Body of pancreas (tissue), 4 donors: Measurements from ENCODE around the gene ERBB4. TPM values are rescaled to one million over a fixed set of nuclear protein-coding genes. Genes with fewer than 3 reads are reported as not detected.

Experiments used
- ATAC-seq: fragments of 150-250 bp; one replicate; pipeline ENCODE4 v1.9.1; 2016
- DNase-seq, 4 donors: peaks; one replicate each; pipeline ENCODE4 v3.0.0-alpha.2; 2019
- H3K27ac ChIP-seq, 4 donors: fragments of 200-600 bp; sonication (generic); 1 replicate in 3 of 4; 2 replicates in 1 of 4; pipeline versions ENCODE4 v1.5.1 to v1.6.1; 2016 to 2019; ENCODE audit warnings: mild to moderate bottlenecking in 1 of 4, mixed read lengths in 1 of 4, moderate library complexity in 1 of 4
- H3K27me3 ChIP-seq, 2 donors: fragments of 200-600 bp; sonication (generic); one replicate each; pipeline ENCODE4 v1.6.0; 2016; ENCODE audit warnings: mild to moderate bottlenecking in 1 of 2
- H3K36me3 ChIP-seq, 2 donors: fragments of 200-600 bp; sonication (generic); replicated peaks in 1 of 2; 2 replicates each; pipeline ENCODE4 v1.5.1; 2016; ENCODE audit warnings: low read depth in 2 of 2; ENCODE audit not compliant: insufficient read depth in 1 of 2
- H3K4me1 ChIP-seq: fragments of 200-600 bp; sonication (generic); one replicate; pipeline ENCODE4 v1.6.0; 2016
- H3K4me3 ChIP-seq, 2 donors: fragments of 200-600 bp; sonication (generic); 1 replicate in 1 of 2; 2 replicates in 1 of 2; pipeline ENCODE4 v1.5.1; 2016 to 2019
- H3K9me3 ChIP-seq, 3 donors: fragments of 200-600 bp; sonication (generic); 1 replicate in 2 of 3; 2 replicates in 1 of 3; pipeline ENCODE4 v1.5.1; 2016
- POLR2A ChIP-seq, 3 donors: fragments of 450-650 bp; IDR thresholded peaks; one replicate each; pipeline ENCODE4 v1.6.1; 2016; ENCODE audit warnings: antibody characterized with exemption in 3 of 3, mild to moderate bottlenecking in 2 of 3
- WGBS, 2 donors: methylation state at CpG; one replicate each; pipeline ENCODE4 v1.1.5; 2017; 5-methylcytosine and 5-hydroxymethylcytosine counted together
- intact Hi-C: fragments of 100-400 bp; cut with DNase I; formaldehyde crosslinking; loops from one replicate; pipeline ENCODE4 v1.15.1; 2023
- total RNA-seq, 2 donors: library from RNA; depleted of rRNA; stranded (reverse); fragments of >200 nt; gene quantifications; one replicate each; pipeline ENCODE4 v1.1.0, GENCODE V29; 2016
- TF ChIP-seq, protein P1 (sequence below), 7 experiments: fragments of 450-650 bp in 4 of 7; fragments of 200-600 bp in 3 of 7; sonication (generic) in 3 of 7; IDR thresholded peaks; one replicate each; pipeline ENCODE4 v1.5.1; 2016 to 2019; ENCODE audit warnings: antibody characterized with exemption in 7 of 7

ERBB4 gene
- total RNA-seq, 2 donors from 2014 or later = 1.6 to 4.4 TPM

DNA sequence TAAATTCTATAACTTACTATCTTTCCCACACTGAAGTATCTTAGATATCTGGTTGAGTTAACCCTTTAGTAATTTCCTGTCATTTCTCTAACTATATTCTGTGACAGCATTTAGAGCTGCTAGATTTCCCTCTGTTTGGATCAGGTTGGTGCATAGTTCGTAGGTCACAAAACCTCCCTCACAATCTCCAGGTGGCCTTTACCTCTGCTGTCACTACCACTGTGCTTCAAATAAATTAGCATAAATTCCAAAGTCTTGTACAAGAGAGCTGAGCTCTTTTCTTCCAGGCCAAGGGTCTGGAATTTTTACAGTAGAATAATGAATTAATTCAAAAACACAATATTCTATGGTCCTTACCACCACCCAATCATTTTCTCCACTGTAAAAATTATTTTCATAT lies 739.7 kb downstream of the ERBB4 start:
- 43 to 88% methylated on average over 1 of the region's 1 CpG for WGBS, 2 donors
- ATAC-seq = no peak
- H3K27me3 ChIP-seq = no peaks in the 10 kb centered on the region
- no peak overlapping the region for H3K4me3 ChIP-seq
- H3K9me3 ChIP-seq = no peaks in the 10 kb centered on the region
- intact Hi-C loops = no loop called here
- no peaks in the 10 kb centered on the region for H3K4me1 ChIP-seq
- no peaks in the 10 kb centered on the region for H3K36me3 ChIP-seq
- no peak for DNase-seq
- no peak overlapping the region for H3K27ac ChIP-seq
- TF ChIP-seq, protein P1, sequence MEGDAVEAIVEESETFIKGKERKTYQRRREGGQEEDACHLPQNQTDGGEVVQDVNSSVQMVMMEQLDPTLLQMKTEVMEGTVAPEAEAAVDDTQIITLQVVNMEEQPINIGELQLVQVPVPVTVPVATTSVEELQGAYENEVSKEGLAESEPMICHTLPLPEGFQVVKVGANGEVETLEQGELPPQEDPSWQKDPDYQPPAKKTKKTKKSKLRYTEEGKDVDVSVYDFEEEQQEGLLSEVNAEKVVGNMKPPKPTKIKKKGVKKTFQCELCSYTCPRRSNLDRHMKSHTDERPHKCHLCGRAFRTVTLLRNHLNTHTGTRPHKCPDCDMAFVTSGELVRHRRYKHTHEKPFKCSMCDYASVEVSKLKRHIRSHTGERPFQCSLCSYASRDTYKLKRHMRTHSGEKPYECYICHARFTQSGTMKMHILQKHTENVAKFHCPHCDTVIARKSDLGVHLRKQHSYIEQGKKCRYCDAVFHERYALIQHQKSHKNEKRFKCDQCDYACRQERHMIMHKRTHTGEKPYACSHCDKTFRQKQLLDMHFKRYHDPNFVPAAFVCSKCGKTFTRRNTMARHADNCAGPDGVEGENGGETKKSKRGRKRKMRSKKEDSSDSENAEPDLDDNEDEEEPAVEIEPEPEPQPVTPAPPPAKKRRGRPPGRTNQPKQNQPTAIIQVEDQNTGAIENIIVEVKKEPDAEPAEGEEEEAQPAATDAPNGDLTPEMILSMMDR (IDR thresholded peaks at IDR 0.05) = no peak
- TF ChIP-seq POLR2A (IDR thresholded peaks at IDR 0.05) = no peak

DNA sequence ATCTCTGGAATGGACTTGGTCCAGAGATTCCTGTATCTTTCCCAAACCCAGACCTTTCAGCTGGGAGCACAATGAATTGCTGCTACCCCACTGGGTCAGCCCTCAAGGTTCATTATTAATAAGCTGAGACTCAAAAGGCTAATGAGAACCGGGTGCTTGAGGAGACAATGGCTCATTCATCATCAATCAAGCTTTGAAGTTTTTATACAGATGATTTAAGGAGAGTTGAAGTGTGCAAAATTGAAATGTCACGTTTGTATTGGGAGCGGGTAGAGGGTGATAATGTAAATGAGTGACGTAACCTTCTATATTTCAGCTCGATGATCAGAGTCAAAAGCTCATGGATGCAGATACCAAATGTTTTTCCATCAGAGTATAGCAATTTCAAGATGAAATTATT lies 744.9 kb downstream of the ERBB4 start:
- Histone ChIP-seq H3K27ac (no peak overlapping the region), H3K4me3 (no peak overlapping the region), H3K36me3 (no peaks in the 10 kb centered on the region), H3K9me3 (no peaks in the 10 kb centered on the region), H3K4me1 (no peaks in the 10 kb centered on the region), H3K27me3 (no peaks in the 10 kb centered on the region)
- WGBS, 2 donors = 59 to 63% methylated on average over 5 of the region's 5 CpGs
- TF ChIP-seq, protein P1 (IDR thresholded peaks at IDR 0.05) = no peak
- no peak for TF ChIP-seq POLR2A (IDR thresholded peaks at IDR 0.05)
- intact Hi-C loops = no loop called here
- DNase-seq (no peak), ATAC-seq (no peak)

DNA sequence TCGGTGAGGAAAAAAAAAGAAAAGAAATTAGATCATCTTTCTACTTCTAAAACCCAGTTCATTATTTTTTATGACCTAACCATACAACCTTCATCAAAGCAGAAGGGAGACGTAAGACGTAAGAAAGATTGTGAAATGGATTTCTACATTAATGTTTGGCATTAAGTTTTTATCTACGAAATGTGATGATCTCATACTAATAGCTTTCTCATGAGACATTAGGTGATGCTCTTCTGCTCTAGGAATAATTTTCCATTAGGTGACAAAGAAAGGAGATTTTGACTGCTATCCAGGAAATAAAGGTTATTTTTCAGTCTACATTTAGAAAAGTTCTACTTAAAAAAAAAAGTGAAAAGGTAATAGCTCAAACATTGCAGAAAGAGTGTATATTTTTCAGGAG lies 748.6 kb downstream of the ERBB4 start:
- TF ChIP-seq, protein P1 (IDR thresholded peaks at IDR 0.05) = no peak
- TF ChIP-seq POLR2A (IDR thresholded peaks at IDR 0.05) = no peak

DNA sequence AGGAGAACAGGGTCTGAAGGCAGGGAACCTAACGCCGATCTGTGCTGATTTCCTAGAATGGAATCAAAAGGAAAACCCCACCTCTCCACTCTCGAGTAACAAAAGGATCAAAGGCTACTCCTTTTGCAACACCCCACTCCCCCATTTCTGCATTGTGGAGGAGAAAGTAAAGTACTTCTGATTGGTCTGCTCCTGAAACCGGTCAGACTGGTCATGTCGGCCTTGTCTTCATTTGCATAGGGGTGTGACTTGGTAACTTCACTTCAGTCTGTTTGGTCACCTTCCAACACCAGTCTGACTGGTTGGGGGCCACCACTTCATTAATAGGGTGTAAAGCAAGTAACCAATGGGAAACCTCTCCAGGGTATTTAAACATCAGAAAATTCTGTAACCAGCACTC lies 771.9 kb downstream of the ERBB4 start:
- no peaks in the 10 kb centered on the region for H3K27me3 ChIP-seq
- H3K27ac ChIP-seq = peak overlapping the region in 2 of 4 donors; percentile 22 to 36
- DNase-seq (peak; percentile 57 to 89 (median 78)), ATAC-seq (peak; percentile 93)
- H3K4me1 ChIP-seq = peaks cover 13% of the 10 kb centered on the region
- H3K36me3 ChIP-seq = no peaks in the 10 kb centered on the region
- WGBS, 2 donors = 15 to 29% methylated on average over 5 of the region's 5 CpGs
- no peaks in the 10 kb centered on the region for H3K9me3 ChIP-seq
- intact Hi-C loops = no loop called here
- H3K4me3 ChIP-seq = no peak overlapping the region
- TF ChIP-seq POLR2A (IDR thresholded peaks at IDR 0.05) = no peak
- TF ChIP-seq, protein P1 (IDR thresholded peaks at IDR 0.05) = no peak

More for the DNA sequence above, 748.6 kb downstream of the ERBB4 start:
- Histone ChIP-seq H3K27me3 (no peaks in the 10 kb centered on the region), H3K9me3 (no peaks in the 10 kb centered on the region), H3K4me1 (no peaks in the 10 kb centered on the region), H3K27ac (no peak overlapping the region), H3K36me3 (no peaks in the 10 kb centered on the region), H3K4me3 (no peak overlapping the region)
- WGBS, 2 donors = 69 to 70% methylated on average over 4 of the region's 4 CpGs
- no peak for ATAC-seq
- no peak for DNase-seq
- intact Hi-C loops = no loop called here

DNA sequence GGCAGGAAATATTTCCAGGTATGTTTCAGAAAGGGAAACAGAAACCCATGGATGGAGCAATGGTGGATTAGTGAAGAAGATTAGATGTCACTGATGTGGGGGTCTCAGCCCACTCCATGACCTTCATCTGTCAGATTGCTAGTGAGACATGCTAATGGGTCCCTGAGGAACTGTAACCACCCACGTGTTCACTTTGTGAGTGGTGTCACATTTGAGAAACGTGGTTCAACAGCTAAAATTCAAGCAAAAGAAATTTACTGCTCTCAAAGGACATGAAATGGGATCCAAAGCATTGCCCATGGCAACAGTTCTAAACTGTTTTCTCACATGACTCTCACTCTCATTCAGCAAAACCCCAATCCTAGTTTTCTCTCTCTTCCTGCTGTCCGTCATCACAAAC lies 776.1 kb downstream of the ERBB4 start:
- Histone ChIP-seq H3K4me1 (peaks cover 13% of the 10 kb centered on the region), H3K9me3 (no peaks in the 10 kb centered on the region), H3K4me3 (no peak overlapping the region), H3K27me3 (no peaks in the 10 kb centered on the region), H3K27ac (no peak overlapping the region), H3K36me3 (no peaks in the 10 kb centered on the region)
- TF ChIP-seq, protein P1 (IDR thresholded peaks at IDR 0.05) = no peak
- no peak for TF ChIP-seq POLR2A (IDR thresholded peaks at IDR 0.05)
- 64 to 68% methylated on average over 3 of the region's 3 CpGs for WGBS, 2 donors
- DNase-seq (no peak), ATAC-seq (no peak)
- intact Hi-C loops = no loop called here
